Measurements from ENCODE around the gene ASTN2. TPM values are rescaled to one million over a fixed set of nuclear protein-coding genes. Genes with fewer than 3 reads are reported as not detected.

ASTN2 gene
- total and polyA plus RNA-seq, 2 donors (not counting 3 experiments of a cell fraction or from before 2014, with no cell fraction given), result 1.0 to 1.9 TPM

- FAIRE-seq, result no peak
- H4K20me1 ChIP-seq (replicated peaks; ENCODE audit: control insufficient read depth, extremely low read depth, insufficient read depth, low read length), result no peaks in the 10 kb centered on the region
- ChIA-PET CTCF (no interaction called here), POLR2A (no interaction called here)
- no peaks in the 10 kb centered on the region for H3K4me1 ChIP-seq (ENCODE audit: control insufficient read depth, extremely low read depth, insufficient read depth, low read length)
- H3K27ac ChIP-seq (ENCODE audit: insufficient read depth, low read depth, low read length), result no peak overlapping the region
- H3K27me3 ChIP-seq (ENCODE audit: control insufficient read depth in 2 of 2, insufficient read depth in 2 of 2, low read length in 2 of 2), result no peaks in the 10 kb centered on the region
- H3K4me3 ChIP-seq (replicated peaks in 1 of 3; ENCODE audit: insufficient read depth in 1 of 3, low read depth in 1 of 3, low read length in 3 of 3), result no peak overlapping the region
- no peaks in the 10 kb centered on the region for H3K9me3 ChIP-seq (replicated peaks; ENCODE audit: control insufficient read depth, insufficient read depth, low read length)
- no peak overlapping the region for H2AFZ ChIP-seq (ENCODE audit: low read depth, low read length)
- intact Hi-C loops (cut with micrococcal nuclease), result no loop called here
- BruUV-seq (replicated peaks), result no TSS peak
- H3K9me1 ChIP-seq (replicated peaks; ENCODE audit: control insufficient read depth, extremely low read depth, insufficient read depth, low read length), result no peaks in the 10 kb centered on the region
- no peak for DNase-seq (ENCODE audit: low read depth, low spot score)
- H3K36me3 ChIP-seq (ENCODE audit: control insufficient read depth in 2 of 2, extremely low read depth in 1 of 2, insufficient read depth in 2 of 2, low read length in 2 of 2), result no peaks in the 10 kb centered on the region
- no peak for TF ChIP-seq MYC (IDR thresholded peaks at IDR 0.05; ENCODE audit: low read depth, low read length)
- TF ChIP-seq FOS (IDR thresholded peaks at IDR 0.05; ENCODE audit: borderline replicate concordance, insufficient read depth, low read length), result no peak
- no peak for TF ChIP-seq POLR2A (IDR thresholded peaks at IDR 0.05; ENCODE audit: low read depth, low read length)
- no peak for TF ChIP-seq MAX (IDR thresholded peaks at IDR 0.05; ENCODE audit: insufficient read depth, insufficient read length)
- TF ChIP-seq EZH2 (IDR thresholded peaks at IDR 0.05; ENCODE audit: borderline replicate concordance, low read depth, low read length, severe bottlenecking), result no peak
- no peak for TF ChIP-seq POLR2AphosphoS5 (IDR thresholded peaks at IDR 0.05; ENCODE audit: insufficient read depth, low read depth, low read length)
- no peak for TF ChIP-seq CTCF (IDR thresholded peaks at IDR 0.05; ENCODE audit: extremely low read depth in 1 of 2, insufficient read depth in 1 of 2, low read depth in 1 of 2, low read length in 2 of 2)
- TF ChIP-seq JUN (IDR thresholded peaks at IDR 0.05; ENCODE audit: borderline replicate concordance, insufficient read depth, insufficient read length, low read depth), result no peak
- TF ChIP-seq GATA2 (IDR thresholded peaks at IDR 0.05; ENCODE audit: insufficient read depth, insufficient read length, low read depth, low read length), result no peak
- dilution Hi-C loops (cut with MboI; ENCODE audit: extremely low pct_ligation_motif_present, low sequenced_read_pairs), result no loop called here
- no peaks in the 10 kb centered on the region for H3K79me2 ChIP-seq (ENCODE audit: control insufficient read depth, insufficient read depth, low read length)
- H3K9ac ChIP-seq (replicated peaks; ENCODE audit: extremely low read depth, insufficient read depth, low read length), result no peak overlapping the region
- no peak overlapping the region for H3K4me2 ChIP-seq (ENCODE audit: insufficient read depth, low read length)
Observed at GRCh38 chr9:117120061-117120460, 294.8 kb downstream of the ASTN2 start.

Measured in endothelial cell of umbilical vein (primary cell).